HG02763 (cell line): ENCODE measurements around the gene C2.

Experiments used
- ATAC-seq: cut with Tn5 transposase; IDR thresholded peaks from one replicate; pipeline ENCODE4 v1.9.1; 2021; ENCODE audit warnings: mild to moderate bottlenecking, moderate library complexity; ENCODE audit not compliant: unreplicated experiment

Gene C2

DNA sequence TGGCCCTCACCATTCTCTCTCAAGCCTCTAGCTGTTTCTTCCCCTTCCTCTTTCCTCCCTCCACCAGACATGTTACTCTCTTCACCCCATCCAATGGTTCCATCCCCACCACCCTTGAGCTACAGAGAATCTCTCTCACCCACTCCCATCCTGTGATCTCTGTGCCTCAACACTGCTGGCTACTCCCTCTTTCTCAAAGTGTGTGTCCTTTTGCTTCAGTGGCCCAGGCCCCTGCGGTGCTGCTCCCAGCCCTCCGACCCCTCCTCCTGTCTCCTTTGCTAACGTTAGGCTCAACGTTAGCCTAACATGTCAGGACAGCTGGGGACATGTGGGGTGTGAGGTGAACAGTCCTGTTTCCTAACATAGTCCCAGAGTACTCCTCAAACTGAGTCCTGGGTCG, 25.4 kb downstream of the C2 start:
- ATAC-seq, result no peak

DNA sequence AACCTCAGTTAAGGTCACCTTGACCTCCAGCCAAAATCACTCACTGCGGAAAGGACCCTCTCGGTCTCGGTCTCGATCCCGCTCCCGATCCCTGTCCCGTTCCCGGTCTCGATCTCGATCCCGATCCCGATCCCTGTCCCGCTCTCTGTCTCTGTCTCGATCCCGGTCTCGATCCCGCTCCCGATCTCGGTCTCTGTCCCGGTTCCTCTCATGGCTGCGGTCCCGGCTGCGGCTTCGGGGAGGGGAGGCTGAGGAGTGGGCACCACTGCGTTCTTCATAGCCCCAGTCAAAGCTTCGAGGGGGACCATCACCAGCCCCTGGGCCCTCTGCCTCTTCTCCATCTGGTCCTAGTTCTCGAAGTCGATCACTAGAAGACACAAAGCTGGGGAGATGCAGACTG, 27.0 kb downstream of the C2 start:
- ATAC-seq, result no peak

DNA sequence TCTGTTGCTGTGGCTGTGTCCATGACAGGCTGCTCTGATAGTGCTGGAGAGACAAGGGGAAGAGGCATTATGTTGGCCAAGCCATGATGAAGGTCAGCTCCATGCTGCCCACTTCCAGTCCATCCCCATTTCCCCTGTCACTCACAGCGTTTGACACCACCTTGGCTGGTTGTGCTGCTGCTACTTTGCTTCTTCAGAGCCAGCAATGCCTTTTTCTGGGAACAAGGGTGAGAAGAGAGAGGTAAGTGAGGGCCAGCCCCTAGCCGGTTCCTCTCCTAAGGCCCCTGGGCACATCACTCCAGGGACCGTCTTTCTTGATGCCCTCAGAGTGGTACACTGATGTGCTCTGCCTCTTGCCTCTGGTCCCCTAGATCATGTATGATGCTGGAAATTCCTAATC, 29.3 kb downstream of the C2 start:
- no peak for ATAC-seq

DNA sequence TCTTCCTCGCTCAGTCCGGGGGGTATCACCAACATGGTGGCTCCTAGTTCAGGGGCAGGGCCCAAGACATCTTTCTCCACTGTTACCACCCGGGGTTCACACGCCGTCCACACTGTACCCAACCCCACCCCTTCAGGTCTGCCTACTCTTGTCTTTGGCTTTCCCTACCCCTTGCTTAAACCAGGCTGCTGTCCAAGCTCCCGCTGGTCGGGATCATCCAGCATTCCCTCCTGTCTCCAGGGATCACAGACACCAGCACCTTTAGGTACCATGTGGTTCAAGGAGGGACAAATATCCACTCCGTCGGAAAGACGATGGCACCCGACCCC, 30.9 kb downstream of the C2 start:
- ATAC-seq, result peak; percentile 2

DNA sequence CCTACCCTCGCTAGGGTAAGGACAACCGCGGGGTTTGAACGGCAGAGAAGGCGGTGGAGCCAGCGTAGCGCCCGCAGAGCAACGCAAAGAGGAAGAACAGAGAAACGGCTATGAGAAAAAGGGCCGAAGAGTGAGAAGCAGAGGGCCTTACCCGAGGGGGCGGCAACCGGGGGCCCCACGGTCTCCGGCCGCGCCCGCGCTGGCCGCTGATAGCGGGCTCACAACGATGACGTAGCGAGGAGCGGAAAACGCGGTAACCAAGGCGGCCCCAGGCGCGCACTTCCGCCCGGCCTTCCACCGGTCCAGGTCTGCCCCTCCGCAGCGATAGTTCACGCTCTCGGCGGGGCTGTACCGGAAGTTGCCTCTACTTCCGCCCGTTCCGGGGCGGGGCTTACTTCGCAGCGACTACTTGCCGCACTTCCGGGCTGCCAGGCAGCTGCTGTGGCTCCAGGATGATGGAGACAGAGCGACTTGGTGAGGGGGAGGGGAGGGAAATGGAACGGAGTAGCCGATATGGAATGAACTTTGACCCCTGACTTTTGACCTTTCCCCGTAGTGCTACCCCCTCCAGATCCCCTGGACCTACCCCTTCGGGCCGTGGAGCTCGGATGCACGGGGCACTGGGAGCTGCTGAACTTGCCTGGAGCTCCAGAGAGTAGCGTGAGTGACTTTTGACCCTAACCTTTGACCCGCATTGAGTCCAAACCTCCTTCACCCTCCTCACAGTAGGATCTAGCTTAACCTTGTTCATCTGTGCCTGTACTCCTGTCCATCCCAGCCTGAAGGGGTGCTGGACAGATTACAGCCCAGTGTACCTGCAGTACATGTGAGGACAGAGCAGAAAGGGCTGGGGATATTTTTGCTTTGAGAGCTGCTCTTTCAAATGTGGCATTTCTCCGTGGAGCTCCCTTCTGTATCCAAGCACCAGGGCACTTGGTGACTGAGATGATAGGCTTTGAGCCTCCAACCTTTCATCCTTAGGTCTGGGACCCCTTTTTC, 31.5 kb downstream of the C2 start, which contains the start of the genes NELFE and SKIC2:
NELFE (minus strand) TSS at position 231 of the 999 bp plus-strand sequence. CDS start 525 bp downstream, outside the sequence.
SKIC2 (plus strand) TSS at position 435 of the 999 bp plus-strand sequence; CDS start at position 453, 18 bp downstream.
- peak; percentile 98 for ATAC-seq

DNA sequence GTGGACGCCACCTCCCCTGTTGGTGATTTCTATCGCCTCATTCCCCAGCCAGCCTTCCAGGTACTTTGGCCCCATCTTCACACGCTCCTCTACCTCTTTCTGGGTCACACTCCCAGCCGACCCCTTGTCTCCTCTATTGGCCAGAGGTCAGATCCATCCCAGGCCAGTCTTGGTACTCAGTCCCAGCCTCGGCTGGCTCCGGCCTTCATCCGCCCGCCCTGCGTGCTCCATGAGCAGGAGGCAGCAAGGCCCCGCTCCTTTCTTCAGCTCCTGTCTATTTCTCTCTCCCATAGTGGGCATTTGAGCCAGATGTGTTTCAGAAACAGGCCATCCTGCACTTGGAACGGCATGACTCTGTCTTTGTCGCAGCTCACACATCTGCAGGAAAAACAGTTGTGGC, 34.1 kb downstream of the C2 start:
- ATAC-seq, result no peak

DNA sequence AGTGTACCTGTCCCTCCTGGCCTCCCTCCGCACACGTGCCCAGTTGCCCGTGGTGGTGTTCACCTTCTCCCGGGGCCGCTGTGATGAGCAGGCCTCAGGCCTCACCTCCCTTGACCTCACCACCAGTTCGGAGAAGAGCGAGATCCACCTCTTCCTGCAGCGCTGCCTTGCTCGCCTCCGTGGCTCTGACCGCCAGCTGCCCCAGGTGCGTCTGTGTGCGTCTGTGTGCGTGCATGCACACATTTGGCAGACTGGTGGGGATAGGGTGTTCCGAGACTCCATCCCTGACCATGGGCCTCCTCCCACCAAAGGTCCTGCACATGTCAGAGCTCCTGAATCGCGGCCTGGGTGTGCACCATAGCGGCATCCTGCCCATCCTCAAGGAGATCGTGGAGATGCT, 36.4 kb downstream of the C2 start:
- ATAC-seq, result no peak

DNA sequence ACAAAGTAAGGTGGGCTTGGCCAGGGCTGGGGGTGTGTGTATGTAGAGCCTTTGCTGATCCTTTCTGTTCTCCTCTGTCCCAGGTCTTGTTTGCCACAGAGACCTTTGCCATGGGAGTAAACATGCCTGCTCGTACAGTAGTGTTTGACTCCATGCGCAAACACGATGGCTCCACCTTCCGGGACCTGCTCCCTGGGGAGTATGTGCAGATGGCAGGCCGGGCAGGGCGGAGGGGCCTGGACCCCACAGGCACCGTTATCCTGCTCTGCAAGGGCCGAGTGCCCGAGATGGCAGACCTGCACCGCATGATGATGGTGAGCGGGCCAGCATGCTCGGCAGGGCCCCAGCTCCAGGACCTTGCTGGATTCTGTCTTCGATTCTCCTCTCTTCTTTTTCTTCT, 38.2 kb downstream of the C2 start:
- no peak for ATAC-seq

DNA sequence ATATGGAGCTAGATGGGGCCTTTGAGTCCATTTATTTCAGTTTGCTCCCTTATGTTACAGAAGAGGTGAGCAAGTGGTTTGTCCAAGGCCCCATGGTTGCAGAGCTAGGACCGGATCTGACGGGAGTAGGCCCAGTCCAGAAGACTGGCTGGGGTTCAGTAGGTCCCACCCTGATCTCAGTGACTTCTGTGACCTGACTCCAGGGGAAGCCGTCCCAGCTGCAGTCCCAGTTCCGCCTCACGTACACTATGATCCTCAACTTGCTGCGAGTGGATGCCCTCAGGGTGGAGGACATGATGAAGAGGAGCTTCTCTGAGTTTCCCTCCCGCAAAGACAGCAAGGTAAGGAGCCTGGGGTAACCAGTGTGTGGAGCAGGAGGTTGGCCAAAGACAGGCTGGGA, 39.0 kb downstream of the C2 start:
- no peak for ATAC-seq

DNA sequence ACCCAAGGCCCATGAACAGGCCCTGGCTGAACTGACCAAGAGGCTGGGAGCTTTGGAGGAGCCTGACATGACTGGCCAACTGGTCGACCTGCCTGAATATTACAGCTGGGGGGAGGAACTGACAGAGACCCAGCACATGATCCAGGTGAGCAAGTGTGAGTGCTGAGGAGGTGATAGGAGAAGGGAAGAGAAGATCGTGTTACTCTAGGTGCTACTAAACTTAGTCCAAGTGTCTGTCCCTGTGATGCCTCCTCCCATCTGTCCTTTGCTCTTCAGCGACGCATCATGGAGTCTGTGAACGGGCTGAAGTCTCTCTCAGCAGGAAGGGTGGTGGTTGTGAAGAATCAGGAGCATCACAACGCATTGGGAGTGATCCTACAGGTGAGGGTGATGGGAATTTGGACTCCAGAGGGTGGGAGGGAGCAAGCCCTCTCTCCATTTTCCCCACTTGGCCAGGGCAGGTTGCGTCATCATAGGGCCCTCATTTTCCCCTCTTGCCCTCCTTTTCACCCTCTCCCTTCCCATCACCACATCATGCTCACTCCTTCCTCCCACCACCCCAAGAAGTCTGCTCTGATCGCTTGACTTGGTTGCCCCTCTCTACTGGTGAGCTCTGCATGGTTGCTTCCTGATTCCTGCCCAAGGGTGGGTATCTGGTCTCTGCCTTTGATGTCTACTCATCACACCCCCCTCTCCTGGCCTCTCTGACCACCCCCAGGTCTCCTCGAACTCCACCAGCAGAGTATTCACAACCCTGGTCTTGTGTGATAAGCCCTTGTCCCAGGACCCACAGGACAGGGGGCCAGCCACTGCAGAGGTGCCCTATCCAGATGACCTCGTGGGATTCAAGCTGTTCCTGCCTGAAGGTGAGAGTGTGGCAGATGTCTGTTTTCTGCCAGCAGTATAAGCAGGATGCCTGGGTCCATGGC, 39.7 kb downstream of the C2 start:
- ATAC-seq, result no peak

DNA sequence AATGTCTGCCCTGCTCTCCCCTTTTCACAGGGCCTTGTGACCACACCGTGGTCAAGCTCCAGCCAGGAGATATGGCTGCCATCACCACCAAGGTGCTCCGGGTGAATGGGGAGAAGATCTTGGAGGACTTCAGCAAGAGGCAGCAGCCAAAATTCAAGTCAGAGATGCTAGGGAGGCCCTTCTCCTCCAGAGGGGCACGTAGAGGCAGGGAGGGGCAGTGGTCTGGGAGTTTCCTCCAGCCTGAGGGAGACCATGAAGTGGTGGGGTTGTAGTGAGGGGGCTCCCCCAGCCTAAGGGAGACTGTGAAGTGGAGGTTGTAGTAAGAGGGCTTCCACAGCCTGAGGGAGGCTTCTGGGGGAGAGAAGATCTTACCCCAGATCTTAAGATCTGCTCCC, 40.4 kb downstream of the C2 start:
- no peak for ATAC-seq

DNA sequence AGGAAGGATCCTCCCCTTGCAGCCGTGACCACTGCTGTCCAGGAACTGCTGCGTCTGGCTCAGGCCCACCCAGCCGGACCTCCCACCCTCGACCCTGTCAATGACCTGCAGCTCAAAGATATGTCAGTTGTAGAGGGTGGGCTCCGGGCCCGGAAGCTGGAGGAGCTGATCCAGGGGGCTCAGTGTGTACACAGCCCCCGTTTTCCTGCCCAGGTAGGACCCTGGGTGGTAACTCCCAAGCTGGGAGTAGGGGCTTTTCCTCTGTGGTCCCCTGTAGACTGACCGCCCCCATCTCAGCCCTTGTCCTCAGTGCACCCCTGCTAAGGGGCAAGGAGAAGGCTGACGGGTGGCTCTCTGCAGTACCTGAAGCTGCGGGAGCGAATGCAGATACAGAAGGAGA, 40.8 kb downstream of the C2 start:
- ATAC-seq, result no peak

DNA sequence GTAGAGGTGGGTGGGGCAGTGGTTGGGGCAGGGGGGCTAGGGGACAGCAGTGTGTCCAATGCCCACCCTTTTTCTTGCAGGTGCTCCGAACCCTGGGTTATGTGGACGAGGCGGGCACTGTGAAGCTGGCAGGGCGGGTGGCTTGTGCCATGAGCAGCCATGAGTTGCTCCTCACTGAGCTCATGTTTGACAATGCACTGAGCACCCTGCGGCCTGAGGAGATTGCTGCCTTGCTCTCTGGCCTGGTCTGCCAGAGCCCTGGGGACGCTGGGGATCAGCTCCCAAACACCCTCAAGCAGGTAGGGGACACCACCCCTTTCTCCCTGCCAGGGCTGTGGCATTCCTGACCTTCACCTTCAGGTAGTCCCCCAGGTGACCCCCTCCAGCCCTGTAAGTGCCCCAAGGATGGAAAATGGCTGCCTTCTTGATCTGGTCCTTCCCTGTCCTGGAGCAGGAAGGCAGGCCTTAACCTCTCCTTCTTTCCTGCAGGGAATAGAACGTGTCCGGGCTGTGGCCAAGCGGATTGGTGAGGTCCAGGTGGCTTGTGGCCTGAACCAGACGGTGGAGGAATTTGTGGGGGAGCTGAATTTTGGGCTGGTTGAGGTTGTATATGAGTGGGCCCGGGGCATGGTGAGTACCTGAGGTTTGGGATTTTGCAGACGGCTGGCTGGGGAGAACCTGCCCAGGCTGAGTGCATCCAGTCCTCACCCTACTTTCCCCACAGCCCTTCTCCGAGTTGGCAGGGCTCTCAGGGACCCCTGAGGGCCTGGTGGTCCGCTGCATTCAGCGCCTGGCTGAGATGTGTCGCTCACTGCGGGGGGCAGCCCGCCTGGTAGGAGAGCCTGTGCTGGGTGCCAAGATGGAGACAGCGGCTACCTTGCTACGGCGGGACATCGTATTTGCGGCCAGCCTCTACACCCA, 41.5 kb downstream of the C2 start:
- no peak for ATAC-seq

DNA sequence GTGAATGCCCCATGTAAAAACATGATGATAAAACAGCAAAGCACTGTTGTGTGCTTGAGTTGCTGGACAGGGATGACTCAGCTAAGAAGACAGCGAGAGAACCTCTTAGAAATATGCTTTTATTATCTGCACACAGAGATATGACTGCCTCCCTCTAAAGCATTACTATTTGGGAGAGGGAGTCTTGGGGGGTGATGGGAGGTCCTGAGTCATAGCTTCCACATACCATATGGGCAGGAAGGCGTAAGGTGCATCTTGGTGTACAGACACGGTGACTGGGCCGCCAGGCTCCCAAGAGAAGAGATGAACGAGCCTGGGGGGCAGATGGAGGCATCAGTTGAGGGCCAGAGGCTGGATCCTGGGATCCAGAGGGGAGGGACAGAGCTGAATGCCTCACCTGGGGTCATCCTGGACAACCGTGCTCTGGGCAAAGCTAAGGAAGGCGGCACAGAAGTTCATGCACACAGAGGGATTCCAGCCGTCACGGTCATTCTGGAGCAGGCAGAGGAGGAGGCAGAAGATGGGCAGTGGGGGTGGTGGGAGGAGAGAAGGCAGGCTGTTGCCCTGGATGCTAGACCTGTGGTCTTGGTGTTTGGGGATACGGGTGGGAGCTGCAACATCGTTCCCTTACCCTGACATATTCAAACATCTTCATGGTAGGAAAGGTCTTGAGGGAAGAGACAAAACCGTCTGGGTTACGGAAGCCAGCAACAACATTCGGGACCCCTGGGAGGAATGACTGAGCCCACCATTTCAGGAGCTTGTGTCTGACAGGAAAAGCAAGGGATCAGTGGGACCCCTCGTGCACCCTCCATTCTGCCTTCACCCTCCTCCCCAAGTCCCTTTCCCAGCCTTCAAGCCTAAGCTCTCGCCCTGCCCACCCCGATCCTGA, 42.4 kb downstream of the C2 start:
- no peak for ATAC-seq

DNA sequence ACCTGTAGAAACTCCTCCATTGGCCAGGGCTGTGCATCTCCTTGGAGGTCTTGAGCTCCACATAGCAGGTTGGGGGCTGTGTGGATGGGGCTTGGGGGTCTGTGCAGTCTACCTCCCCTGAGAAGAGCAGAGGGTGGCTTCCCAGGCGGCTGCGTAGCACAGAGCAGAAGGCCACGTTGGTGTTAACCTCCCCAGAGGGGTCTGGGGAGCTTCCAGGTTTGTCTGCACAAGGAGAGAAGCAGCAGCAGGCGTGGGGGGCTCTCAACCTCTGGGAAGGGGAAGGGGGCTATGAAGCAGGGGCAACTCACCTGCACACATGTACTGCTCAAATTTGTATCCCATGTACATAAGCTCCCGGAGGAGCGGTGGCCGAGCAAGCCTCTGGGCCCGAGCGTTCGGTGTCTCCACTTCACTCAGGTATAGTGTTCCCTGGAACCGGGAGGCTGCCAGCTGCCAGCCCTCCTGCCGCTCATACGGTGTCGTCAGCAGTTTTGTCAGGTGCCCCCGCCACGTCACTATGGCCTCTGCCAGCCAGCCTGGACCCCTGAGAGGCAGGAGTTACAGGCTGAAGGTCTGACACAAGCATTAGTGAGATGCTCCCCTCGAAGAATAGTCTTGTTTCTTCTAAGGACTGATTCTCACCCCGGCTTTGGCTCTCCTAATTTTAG, 43.2 kb downstream of the C2 start:
- no peak for ATAC-seq

DNA sequence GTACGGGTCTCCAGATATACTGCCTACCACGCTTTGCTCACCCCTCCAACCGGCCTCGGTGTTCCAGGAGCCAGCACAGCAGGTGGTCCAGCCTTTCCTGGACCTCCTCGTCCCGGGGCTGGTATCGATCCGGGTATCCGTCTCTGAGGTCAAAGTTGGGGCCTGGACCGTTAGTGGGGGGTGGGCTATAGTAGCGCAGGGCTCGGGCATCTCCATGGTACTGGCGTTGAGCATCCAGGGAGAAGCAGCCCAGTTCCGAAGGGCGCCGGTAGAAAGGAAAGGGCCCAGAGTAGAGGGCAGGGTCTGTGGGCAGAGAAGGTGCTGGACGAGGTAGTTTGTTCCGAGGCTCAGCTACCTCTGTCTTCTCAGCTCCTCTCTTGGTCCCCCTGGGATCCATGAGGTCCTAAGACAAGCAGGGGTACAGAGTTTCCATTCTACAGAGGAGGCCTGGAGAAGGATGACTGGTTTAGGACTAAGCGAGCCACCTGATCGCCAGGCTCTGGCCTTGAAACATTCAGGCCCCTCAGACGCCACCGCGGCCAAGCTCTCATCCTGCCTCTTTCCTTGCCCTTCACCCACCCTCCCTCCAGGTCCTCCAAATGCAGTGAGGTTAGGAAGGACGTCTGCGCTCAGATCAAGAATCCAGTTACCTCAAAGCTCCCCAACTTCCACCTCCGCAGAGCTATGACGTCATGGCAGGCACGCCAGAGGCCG, 43.9 kb downstream of the C2 start:
- ATAC-seq, result no peak

DNA sequence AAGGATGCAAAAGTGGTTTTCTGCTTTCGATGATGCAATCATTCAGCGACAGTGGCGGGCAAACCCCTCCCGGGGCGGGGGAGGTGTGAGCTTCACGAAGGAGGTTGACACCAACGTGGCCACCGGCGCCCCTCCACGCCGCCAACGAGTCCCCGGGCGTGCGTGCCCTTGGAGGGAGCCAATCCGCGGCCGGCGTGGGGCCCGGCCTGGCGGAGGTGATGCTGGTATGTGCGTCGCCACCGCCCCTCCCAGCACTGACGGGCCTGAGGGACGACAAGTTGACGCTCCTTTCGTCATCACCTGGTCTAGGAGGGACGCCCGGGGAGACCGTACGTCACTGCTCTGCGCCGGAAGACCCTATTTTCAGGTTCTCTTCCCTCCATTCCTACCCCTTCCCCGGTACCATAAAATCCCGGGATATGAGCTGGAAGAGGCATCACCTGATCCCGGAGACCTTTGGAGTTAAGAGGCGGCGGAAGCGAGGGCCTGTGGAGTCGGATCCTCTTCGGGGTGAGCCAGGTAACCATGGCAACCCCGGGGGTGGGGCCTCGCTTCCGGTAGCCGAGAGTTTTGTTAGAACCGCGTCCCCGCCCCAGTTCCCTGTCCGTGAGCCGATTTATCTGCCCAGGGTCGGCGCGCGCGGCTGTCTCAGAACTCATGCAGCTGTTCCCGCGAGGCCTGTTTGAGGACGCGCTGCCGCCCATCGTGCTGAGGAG, 44.6 kb downstream of the C2 start, which contains the start of gene DXO:
DXO (minus strand) TSS at position 146 of the 716 bp plus-strand sequence. CDS start 463 bp downstream, outside the sequence.
- peak; percentile 83 for ATAC-seq
